Measurements from ENCODE around the gene XXYLT1. TPM values are rescaled to one million over a fixed set of nuclear protein-coding genes. Genes with fewer than 3 reads are reported as not detected.

The XXYLT1 gene
- total and polyA plus RNA-seq, 2 of the 4 experiments (the other 2 are of a cell fraction), result 14.7 to 18.1 TPM

DNA sequence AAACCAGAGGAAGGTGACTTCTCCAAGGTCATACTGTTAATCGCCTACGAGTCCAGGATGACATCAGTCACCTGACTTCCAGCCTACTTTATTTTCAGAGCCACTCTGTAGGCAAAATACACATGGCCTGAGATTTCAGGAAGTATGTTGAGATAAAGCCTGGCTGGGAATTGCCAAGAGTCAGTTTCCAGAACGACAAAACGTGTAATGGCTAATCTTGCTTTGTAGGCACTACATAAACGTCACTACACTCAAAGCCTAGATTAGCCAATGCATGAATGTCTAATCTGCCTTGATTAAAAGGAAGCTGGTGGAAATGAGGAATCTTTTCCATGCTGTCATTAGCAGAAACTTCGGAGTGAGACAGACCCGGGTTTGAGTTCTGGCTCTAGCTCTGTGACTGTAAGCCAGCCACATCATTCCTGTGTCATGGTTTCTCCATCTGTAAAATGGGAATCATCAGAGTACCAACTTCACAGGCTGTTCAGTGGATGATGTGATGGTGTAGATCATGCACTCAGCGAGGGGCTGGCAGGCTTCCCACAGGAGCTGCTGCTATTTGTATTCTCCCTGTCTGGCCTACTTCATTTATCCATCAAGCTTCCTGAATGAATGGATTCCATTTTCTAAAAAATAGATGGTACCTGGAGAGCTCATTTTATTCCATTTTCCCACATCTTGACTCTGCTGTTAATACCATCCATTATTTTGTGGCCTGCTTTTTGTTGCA, 241.9 kb downstream of the XXYLT1 start:
- Histone ChIP-seq H3K27ac (ENCODE audit: insufficient read depth, low read length) (no peak overlapping the region), H4K20me1 (ENCODE audit: insufficient read depth, low read length) (no peaks in the 10 kb centered on the region), H3K18ac (ENCODE audit: low read depth, low read length) (no peak overlapping the region), H4K8ac (ENCODE audit: low read depth in 2 of 2, low read length in 2 of 2) (no peak overlapping the region), H3K9me3 (ENCODE audit: control insufficient read depth, insufficient read depth, low read length) (no peaks in the 10 kb centered on the region; the same call in 1 of the 2 replicates), H2BK120ac (ENCODE audit: low read depth, low read length) (no peak overlapping the region), H3K9me1 (ENCODE audit: insufficient read depth, low read length) (peaks cover 3% of the 10 kb centered on the region; the same call in 1 of the 2 replicates), H2BK20ac (ENCODE audit: low read depth, low read length) (no peak overlapping the region), H2AFZ (replicated peaks; ENCODE audit: low read length, poor library complexity) (no peak overlapping the region), H3K4me1 (ENCODE audit: control insufficient read depth, insufficient read depth, low read length) (peaks cover 6% of the 10 kb centered on the region; the same call in 1 of the 2 replicates), H2BK5ac (ENCODE audit: low read depth, low read length, poor library complexity, severe bottlenecking) (no peak overlapping the region), H3K9ac (ENCODE audit: low read depth, low read length) (no peak overlapping the region), H2AK5ac (ENCODE audit: low read depth, low read length) (no peak overlapping the region), H3K23ac (ENCODE audit: low read depth, low read length) (no peak overlapping the region), H2AK9ac (replicated peaks; ENCODE audit: low read depth, low read length, poor library complexity) (no peak overlapping the region), H4K5ac (ENCODE audit: low read depth, low read length) (no peak overlapping the region), H4K91ac (ENCODE audit: insufficient read depth, low read depth, low read length) (no peak overlapping the region), H3K79me1 (ENCODE audit: low read depth in 1 of 2, low read length in 2 of 2) (no peaks in the 10 kb centered on the region), H3K4ac (ENCODE audit: low read depth, low read length) (no peak overlapping the region), H2BK15ac (ENCODE audit: low read depth, low read length) (no peak overlapping the region), H3K4me3 (ENCODE audit: insufficient read depth, low read depth, low read length) (no peak overlapping the region), H3K36me3 (ENCODE audit: control insufficient read depth, insufficient read depth, low read length) (no peaks in the 10 kb centered on the region), H3K4me2 (ENCODE audit: low read depth, low read length) (no peak overlapping the region), H3K27me3 (ENCODE audit: control insufficient read depth, insufficient read depth, low read length) (peaks cover 8% of the 10 kb centered on the region), H3K56ac (ENCODE audit: extremely low read depth, insufficient read depth, low read length) (no peak overlapping the region), H3K14ac (replicated peaks; ENCODE audit: low read depth, low read length) (no peak overlapping the region)
- no TSS peak for BruUV-seq (replicated peaks)
- in situ Hi-C loops (cut with MboI; ENCODE audit: low sequenced_read_pairs) (no loop called here), intact Hi-C loops (cut with micrococcal nuclease) (no loop called here), dilution Hi-C loops (cut with HindIII; ENCODE audit: low sequenced_read_pairs, unreplicated experiment) (no loop called here)
- DNase-seq (no peak), ATAC-seq (ENCODE audit: low read depth) (no peak)
- ChIA-PET POLR2A (ENCODE audit: unreplicated experiment) (no interaction called here), CTCF (no interaction called here)
- TF ChIP-seq RAD21 (IDR thresholded peaks at IDR 0.05; ENCODE audit: low read length), result no peak
- TF ChIP-seq RCOR1 (IDR thresholded peaks at IDR 0.05; ENCODE audit: insufficient replicate concordance, low read length), result no peak
- no peak for TF ChIP-seq CTCF (conservative IDR thresholded peaks at IDR 0.05; ENCODE audit: low read depth, low read length)
- no peak for TF ChIP-seq CEBPB (IDR thresholded peaks at IDR 0.05; ENCODE audit: low read depth, low read length)
- no peak for TF ChIP-seq BHLHE40 (IDR thresholded peaks at IDR 0.05; ENCODE audit: low read depth, low read length)
- no peak for TF ChIP-seq POLR2A (IDR thresholded peaks at IDR 0.05; ENCODE audit: low read depth, low read length)
- TF ChIP-seq MAZ (IDR thresholded peaks at IDR 0.05; ENCODE audit: borderline replicate concordance, low read depth, low read length), result no peak
- no peak for TF ChIP-seq MXI1 (IDR thresholded peaks at IDR 0.05; ENCODE audit: borderline replicate concordance, low read depth, low read length)
- no peak for TF ChIP-seq RFX5 (IDR thresholded peaks at IDR 0.05; ENCODE audit: low read depth, low read length)
- TF ChIP-seq, protein P1, sequence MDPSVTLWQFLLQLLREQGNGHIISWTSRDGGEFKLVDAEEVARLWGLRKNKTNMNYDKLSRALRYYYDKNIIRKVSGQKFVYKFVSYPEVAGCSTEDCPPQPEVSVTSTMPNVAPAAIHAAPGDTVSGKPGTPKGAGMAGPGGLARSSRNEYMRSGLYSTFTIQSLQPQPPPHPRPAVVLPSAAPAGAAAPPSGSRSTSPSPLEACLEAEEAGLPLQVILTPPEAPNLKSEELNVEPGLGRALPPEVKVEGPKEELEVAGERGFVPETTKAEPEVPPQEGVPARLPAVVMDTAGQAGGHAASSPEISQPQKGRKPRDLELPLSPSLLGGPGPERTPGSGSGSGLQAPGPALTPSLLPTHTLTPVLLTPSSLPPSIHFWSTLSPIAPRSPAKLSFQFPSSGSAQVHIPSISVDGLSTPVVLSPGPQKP (IDR thresholded peaks at IDR 0.05; ENCODE audit: borderline replicate concordance, low read depth, low read length), result no peak
- no peak for TF ChIP-seq SMC3 (IDR thresholded peaks at IDR 0.05; ENCODE audit: low read depth, low read length)
- no peak for TF ChIP-seq MAFK (IDR thresholded peaks at IDR 0.05; ENCODE audit: low read depth, low read length)
- no peak for TF ChIP-seq FOS (IDR thresholded peaks at IDR 0.05; ENCODE audit: low read depth, low read length)
- TF ChIP-seq CHD1 (IDR thresholded peaks at IDR 0.05; ENCODE audit: low read depth, low read length), result no peak
- TF ChIP-seq NFE2L2 (IDR thresholded peaks at IDR 0.05; ENCODE audit: low read depth, low read length), result no peak
- no CpG with 5 or more reads among the region's 8 CpGs for whole genome bisulfite sequencing, 2 experiments (ENCODE audit: extremely low coverage in 2 of 2, insufficient read length in 1 of 2)

Measured in IMR-90 (cell line).